HuH-7.5 (cell line): ENCODE measurements around the gene ZNF239.
"Not testable (repeated sequence)": the region's sequence is repeated elsewhere in the genome, so short reads cannot be mapped to it uniquely, and the experiment has no call there.

Experiments
- DNase-seq: peaks from one replicate; pipeline ENCODE4 v3.0.0; 2011; ENCODE audit warnings: low spot score

The ZNF239 gene

GRCh38 chr10:43574001-43574892, at the start of gene ZNF239:
TSS of gene ZNF239 (minus strand) at chr10:43574616. CDS start at chr10:43558079, 16,537 bp downstream.
- DNase-seq, result peak; percentile 6

- no peak for DNase-seq
Observed at GRCh38 chr10:43623351-43623750, 48.9 kb upstream of the ZNF239 start.

GRCh38 chr10:43622038-43622437, 47.6 kb upstream of the ZNF239 start:
- no peak for DNase-seq

DNA sequence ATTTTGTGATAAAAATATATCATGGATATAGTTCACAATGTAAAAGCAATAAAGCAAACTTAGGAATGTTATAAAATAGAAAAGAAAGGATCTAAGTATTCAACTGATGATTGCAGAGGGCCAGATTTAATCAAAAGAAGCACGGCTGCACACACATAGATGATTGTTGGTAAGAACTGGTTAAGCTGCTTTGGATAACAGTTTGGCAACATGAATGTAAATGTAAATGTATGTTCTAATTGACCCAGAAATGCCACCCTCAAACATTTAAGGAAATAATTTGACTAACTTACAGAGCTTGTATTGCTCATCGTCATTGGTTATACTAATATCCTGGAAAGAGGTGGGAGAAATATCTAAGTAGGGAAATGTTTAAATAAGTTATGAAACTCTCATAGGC, 45.0 kb upstream of the ZNF239 start:
- DNase-seq, result no peak

DNA sequence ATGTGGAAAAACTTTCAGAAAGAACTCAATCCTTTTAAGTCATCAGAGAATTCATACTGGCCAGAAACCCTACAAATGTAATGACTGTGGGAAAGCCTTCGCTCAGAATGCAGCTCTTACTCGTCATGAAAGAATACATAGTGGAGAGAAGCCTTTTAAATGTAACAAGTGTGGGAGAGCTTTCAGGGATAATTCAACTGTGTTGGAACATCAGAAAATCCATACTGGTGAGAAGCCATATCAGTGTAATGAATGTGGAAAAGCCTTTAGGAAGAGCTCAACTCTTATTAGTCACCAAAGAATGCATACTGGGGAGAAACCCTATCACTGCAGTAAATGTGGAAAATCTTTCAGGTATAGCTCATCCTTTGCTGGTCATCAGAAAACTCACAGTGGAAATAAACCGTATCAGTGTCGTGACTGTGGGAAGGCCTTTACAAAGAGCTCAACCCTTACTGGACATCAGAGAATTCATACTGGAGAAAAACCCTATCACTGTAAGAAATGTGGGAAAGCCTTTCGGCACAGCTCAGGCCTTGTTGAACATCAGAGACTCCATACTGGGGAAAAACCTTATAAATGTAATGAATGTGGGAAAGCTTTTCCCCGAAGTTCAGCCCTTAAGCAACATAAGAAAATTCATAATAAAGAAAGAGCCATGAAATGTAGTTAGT, 42.4 kb upstream of the ZNF239 start:
- DNase-seq, result no peak

- DNase-seq, result no peak
Observed at GRCh38 chr10:43610636-43611035, 36.2 kb upstream of the ZNF239 start.

GRCh38 chr10:43607199-43607573, 32.8 kb upstream of the ZNF239 start:
- DNase-seq, result no peak

- peak; percentile 43 for DNase-seq
Observed at GRCh38 chr10:43606323-43607198, 32.1 kb upstream of the ZNF239 start, which contains the start of gene ZNF485. TSS of gene ZNF485 (plus strand) at chr10:43606438. CDS start at chr10:43607051, 613 bp downstream.

DNA sequence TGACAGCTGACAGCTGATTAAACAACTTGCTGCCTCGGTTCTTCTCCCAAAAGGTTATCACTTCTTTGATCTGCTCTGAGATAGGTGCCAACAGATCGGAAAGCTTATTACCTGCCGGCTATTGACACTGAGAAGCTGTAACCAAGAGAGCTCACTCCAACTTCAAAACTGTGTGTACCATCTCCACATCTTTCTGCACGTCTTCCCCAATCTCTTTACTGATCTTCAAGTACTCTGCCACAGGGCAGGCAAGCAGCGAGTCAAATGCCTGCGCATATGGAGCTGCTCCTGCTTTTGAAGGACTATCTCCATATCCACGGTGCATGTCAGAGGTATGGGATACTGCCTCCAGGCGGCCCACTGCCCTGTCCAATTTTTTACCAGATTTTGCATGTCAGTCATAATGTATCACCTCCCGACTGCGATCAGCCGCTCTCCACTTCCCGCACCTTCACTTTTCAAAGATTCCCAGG, 31.5 kb upstream of the ZNF239 start:
- DNase-seq, result no peak

GRCh38 chr10:43601576-43601975, 27.2 kb upstream of the ZNF239 start:
- DNase-seq, result not testable (repeated sequence)

DNA sequence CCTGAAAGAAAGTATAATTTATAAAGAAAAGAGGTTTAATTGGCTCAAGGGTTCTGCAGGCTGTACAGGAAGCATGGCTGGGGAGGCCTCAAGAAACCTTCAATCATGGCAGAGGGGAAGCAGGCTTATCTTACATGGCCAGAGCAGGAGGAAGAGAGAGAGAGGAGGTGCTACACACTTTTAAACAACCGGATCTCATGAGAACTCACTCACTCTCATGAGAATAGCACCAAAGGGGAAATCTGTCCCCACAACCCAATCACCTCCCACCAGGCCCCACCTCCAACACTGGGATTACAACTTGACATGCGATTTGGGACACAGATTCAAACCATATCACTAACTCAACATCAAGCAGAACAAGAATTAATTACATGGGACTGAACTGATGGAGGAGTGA, 24.9 kb upstream of the ZNF239 start:
- no peak for DNase-seq

- DNase-seq, result no peak
Observed at GRCh38 chr10:43598446-43598845, 24.0 kb upstream of the ZNF239 start.

DNA sequence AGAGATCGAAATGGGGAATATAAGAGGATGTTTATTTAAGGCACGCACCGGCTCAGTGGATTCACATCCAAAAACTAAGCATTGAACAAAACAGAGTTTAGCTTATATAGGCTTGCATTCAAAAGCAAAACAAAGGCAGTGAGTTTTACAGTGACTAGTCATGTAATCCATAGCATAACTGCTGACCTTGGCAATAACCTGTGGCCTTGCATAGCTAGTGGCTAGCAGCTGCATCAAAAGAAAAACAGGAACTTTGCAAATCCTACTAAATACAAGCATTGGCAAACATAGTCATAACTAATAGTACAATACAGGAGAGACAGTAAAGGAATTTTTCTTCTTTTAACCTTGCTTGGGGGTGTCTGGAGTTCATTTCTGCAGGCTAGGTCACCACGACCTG, 22.1 kb upstream of the ZNF239 start:
- DNase-seq, result no peak

DNA sequence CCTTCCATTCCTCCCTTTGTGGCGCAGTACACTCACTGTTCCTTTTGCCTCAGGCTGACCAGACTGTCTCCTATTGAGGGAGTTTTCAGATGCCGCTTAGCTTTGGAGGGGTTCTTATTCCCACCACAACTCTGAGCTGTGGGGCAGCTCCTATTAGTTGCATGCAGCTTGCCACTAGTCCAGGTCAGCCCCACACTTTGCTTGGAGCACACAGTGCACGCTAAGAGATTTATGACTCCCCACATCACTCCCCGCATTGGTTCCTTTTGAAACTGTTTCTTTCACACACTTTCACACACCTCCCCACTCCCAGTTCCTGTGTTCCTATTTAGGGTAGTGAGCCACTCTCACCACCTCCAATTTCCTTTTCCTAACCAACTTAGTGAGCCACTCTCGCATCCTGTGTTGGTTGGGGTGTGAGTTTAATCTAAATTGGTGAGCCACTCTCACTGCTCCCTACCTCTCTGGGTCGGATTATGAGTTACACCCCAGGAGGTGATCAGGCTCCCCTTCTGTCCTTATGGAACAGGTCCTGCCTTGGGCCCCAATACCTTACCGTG, 21.4 kb upstream of the ZNF239 start:
- DNase-seq, result no peak

DNA sequence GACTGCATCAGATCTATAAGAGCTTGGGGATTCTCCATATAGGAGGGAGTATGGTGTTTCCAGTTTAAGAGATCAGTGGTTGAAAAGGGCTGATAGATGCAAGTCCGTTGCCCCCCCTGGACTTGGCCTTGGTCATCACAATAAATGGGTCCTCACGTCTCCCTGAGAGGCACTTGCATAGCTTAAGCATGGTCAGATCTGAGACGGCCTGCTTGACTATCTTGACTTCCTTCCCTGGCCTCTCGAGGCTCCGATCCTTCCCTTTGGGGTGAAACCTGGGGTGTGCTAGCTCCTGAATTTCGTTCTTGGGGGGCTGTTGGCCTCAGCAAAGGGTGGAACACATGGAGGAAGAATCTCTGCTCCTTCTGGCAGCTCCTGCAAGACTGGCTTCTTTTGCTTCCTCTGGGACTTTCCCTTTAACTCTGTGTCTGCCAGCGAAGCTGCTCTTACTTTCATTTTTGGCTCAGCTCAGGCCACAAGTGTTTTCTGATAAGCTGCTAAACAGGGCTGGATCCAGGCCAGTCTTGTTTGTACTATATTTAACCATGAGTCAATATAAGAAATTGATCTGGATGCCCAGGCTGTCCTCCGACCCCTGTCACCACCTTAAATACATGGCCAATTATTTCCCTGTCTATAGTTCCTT, 20.7 kb upstream of the ZNF239 start:
- DNase-seq, result no peak

DNA sequence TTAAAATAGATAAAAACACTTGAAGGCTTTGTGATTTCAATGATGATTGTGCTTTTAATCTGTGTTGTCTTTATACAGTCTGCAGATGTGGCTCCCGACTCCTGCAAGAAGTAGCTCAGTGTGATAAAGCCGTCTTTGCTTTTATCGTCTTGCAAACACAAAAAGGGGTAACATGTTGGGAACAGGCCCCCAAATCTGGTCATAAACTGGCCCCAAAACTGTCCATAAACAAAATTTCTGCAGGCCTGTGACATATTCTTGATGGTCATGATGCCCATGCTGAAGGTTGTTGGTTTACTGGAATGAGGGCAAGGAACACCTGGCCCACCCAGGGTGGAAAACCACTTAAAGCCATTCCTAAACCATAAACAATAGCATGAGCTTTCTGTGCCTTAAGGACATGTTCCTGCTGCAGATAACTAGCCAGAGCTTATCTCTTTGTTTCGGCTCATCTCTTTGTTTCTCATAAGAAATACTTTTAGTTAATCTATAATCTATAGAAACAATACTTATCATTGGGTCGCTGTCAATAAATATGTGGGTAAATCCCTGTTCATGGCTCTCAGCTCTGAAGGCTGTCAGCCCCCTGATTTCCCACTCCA, 17.0 kb upstream of the ZNF239 start:
- DNase-seq, result no peak

GRCh38 chr10:43586730-43587115, 12.3 kb upstream of the ZNF239 start:
- not testable (repeated sequence) for DNase-seq

GRCh38 chr10:43585981-43586729, 11.7 kb upstream of the ZNF239 start:
- DNase-seq, result no peak

DNA sequence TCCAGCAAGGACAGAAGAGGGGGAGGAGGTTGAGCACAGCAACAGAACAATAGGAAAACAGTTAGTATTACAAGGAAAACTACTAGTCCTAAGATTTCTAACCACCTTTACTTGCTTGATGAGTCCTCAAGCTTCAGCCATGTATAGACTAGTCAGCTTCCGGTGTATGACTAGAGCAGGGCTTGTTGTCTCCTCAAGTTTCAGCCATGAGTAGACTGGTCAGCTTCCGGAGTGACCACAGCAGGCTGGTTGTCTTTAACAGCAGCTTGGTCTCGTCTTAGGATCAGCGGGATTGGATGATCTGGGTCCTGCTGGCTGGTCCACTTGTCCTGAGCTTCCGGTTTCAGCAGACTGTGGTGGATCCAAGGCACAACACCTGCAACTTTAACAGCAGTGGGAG, 10.6 kb upstream of the ZNF239 start:
- DNase-seq, result no peak

GRCh38 chr10:43584051-43584450, 9.6 kb upstream of the ZNF239 start:
- DNase-seq, result no peak
